ENCODE data around the gene MAP3K20.

DNA sequence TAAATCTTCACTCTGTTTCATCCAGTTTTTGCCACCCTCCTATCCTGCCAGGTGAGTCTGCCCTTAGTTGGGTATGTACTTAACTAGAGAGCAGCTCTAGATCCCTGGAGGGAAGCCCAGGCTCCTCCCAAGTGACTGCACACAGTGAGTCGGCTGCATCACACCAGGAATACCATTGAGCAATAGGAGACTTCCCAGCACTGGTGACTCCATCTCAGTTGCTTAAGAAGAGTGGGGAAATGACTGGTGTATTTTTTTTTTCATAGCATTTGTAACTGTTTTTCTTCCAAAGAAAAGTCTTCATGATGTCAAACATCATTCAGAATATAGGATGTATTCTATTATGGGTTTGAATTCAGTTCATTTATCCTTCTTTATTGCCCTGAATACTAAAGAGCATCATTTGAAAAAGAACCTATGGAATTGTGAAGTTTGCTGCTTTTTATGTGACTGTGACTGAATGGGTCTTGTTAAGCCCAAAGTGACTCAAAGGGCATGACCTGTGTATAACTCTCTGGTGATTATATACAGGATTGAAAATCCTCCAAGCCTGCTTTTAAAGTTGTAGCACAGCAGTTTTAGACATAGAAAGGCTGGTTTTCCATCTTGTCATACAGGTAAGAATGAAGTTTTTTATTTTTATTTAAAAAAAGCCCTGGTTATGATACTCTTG is 84.3 kb downstream of the MAP3K20 start:
- TF ChIP-seq, protein P1, sequence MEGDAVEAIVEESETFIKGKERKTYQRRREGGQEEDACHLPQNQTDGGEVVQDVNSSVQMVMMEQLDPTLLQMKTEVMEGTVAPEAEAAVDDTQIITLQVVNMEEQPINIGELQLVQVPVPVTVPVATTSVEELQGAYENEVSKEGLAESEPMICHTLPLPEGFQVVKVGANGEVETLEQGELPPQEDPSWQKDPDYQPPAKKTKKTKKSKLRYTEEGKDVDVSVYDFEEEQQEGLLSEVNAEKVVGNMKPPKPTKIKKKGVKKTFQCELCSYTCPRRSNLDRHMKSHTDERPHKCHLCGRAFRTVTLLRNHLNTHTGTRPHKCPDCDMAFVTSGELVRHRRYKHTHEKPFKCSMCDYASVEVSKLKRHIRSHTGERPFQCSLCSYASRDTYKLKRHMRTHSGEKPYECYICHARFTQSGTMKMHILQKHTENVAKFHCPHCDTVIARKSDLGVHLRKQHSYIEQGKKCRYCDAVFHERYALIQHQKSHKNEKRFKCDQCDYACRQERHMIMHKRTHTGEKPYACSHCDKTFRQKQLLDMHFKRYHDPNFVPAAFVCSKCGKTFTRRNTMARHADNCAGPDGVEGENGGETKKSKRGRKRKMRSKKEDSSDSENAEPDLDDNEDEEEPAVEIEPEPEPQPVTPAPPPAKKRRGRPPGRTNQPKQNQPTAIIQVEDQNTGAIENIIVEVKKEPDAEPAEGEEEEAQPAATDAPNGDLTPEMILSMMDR (conservative IDR thresholded peaks at IDR 0.05 in 1 of 2, IDR thresholded peaks at IDR 0.05 in 1 of 2; ENCODE audit: extremely low read depth in 1 of 2, insufficient read depth in 1 of 2, low read depth in 1 of 2, low read length in 2 of 2): no peak
- no peak for TF ChIP-seq EZH2 (IDR thresholded peaks at IDR 0.05; ENCODE audit: borderline replicate concordance, low read length)
